Rectal smooth muscle tissue (tissue), 1 donor: ENCODE data around the gene RNASE7.

Experiments
- H3K27ac ChIP-seq: one replicate; pipeline ENCODE4 v1.7.0; 2013; ENCODE audit warnings: low read depth, low read length, inconsistent platforms
- H3K27me3 ChIP-seq: one replicate; pipeline ENCODE4 v1.7.0; 2013; ENCODE audit warnings: low read length; ENCODE audit not compliant: control insufficient read depth, insufficient read depth
- H3K36me3 ChIP-seq: one replicate; pipeline ENCODE4 v1.7.0; 2013; ENCODE audit warnings: low read length; ENCODE audit not compliant: control insufficient read depth, insufficient read depth
- H3K4me1 ChIP-seq: one replicate; pipeline ENCODE4 v1.7.0; 2013; ENCODE audit warnings: low read length; ENCODE audit not compliant: control insufficient read depth, insufficient read depth
- H3K4me3 ChIP-seq: one replicate; pipeline ENCODE4 v1.7.0; 2013; ENCODE audit warnings: low read length
- H3K9ac ChIP-seq: one replicate; pipeline ENCODE4 v1.7.0; 2013; ENCODE audit warnings: low read length

RNASE7 gene

GRCh38 chr14:21077672-21078071 lies 35.5 kb downstream of the RNASE7 start:
- Histone ChIP-seq H3K27me3 (no peaks in the 10 kb centered on the region), H3K36me3 (peaks cover 67% of the 10 kb centered on the region), H3K4me3 (no peak overlapping the region), H3K9ac (no peak overlapping the region), H3K27ac (no peak overlapping the region), H3K4me1 (peaks cover 4% of the 10 kb centered on the region)

DNA sequence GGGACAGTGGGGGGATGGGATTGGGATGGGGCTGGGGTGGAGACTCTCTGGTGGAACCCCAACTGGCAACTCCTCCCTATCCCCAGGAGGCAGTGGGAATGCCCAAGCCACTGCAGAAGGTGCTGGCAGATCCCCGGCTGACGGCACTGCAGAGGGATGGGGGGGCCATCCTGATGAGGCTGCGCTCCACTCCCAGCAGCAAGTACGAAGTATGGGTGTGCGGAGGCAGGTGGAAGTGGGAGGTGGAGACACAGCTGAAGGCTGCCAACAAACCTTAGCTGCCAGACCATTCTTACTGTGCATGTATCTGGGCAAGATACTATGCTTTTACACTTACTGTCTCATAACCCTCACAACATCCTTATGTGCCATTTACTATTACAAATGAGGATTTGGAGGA lies 36.1 kb downstream of the RNASE7 start:
- Histone ChIP-seq H3K9ac (no peak overlapping the region), H3K27ac (no peak overlapping the region), H3K4me1 (no peaks in the 10 kb centered on the region), H3K36me3 (peaks cover 64% of the 10 kb centered on the region), H3K4me3 (no peak overlapping the region), H3K27me3 (no peaks in the 10 kb centered on the region)

DNA sequence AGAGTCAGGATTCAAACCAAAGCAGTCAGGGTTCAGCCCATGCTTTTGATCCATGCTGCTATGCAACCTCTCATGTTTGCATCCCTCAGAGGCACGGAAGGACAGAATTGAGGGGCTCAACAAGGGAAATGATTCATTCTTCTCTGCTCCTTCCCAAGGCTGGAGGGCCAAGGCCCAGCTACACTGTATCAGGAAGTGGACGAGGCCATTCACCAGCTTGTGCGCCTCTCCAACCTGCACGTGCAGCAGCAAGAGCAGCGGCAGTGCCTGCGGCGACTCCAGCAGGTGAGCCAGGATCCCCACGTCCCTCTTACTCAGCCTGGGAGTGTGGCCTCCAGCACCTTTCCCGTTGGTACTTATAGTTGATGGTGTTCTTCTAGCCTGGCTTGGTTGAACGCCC lies 36.6 kb downstream of the RNASE7 start:
- H3K27me3 ChIP-seq = no peaks in the 10 kb centered on the region
- H3K9ac ChIP-seq = no peak overlapping the region
- no peaks in the 10 kb centered on the region for H3K4me1 ChIP-seq
- no peak overlapping the region for H3K27ac ChIP-seq
- H3K4me3 ChIP-seq = no peak overlapping the region
- H3K36me3 ChIP-seq = peaks cover 64% of the 10 kb centered on the region

DNA sequence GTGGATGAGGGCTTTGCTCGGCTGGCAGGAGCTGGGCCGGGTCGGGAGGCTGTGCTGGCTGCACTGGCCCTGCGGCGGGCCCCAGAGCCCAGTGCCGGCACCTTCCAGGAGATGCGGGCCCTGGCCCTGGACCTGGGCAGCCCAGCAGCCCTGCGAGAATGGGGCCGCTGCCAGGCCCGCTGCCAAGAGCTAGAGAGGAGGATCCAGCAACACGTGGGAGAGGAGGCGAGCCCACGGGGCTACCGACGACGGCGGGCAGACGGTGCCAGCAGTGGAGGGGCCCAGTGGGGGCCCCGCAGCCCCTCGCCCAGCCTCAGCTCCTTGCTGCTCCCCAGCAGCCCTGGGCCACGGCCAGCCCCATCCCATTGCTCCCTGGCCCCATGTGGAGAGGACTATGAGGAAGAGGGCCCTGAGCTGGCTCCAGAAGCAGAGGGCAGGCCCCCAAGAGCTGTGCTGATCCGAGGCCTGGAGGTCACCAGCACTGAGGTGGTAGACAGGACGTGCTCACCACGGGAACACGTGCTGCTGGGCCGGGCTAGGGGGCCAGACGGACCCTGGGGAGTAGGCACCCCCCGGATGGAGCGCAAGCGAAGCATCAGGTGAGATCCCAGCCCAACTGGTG lies 39.5 kb downstream of the RNASE7 start:
- H3K9ac ChIP-seq = no peak overlapping the region
- no peak overlapping the region for H3K27ac ChIP-seq
- no peaks in the 10 kb centered on the region for H3K27me3 ChIP-seq
- no peak overlapping the region for H3K4me3 ChIP-seq
- H3K36me3 ChIP-seq = peaks cover 51% of the 10 kb centered on the region
- H3K4me1 ChIP-seq = no peaks in the 10 kb centered on the region

GRCh38 chr14:21083565-21084325 lies 41.6 kb downstream of the RNASE7 start:
- H3K36me3 ChIP-seq = peaks cover 45% of the 10 kb centered on the region
- H3K4me1 ChIP-seq = no peaks in the 10 kb centered on the region
- no peak overlapping the region for H3K9ac ChIP-seq
- H3K4me3 ChIP-seq = no peak overlapping the region
- H3K27ac ChIP-seq = no peak overlapping the region
- H3K27me3 ChIP-seq = no peaks in the 10 kb centered on the region

DNA sequence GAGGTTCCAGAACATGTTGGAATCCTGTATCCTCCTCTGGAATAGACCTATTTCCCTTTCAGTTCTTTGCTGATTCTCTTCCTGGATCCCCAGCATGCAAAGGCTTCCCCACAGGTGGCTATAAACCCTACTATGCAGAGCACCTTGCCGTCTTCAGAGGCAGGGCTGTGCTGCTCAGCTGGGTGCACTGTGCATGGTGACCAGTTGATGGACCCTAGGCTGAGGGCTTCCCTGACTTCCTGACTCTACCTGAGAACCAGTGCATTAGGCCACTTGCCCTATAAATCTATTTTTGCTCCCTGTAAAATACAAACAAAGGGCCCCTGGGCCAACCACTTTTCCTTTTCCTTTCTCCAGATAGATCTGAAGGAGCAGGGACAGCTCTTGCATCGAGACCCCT lies 42.2 kb downstream of the RNASE7 start:
- Histone ChIP-seq H3K9ac (no peak overlapping the region), H3K27me3 (no peaks in the 10 kb centered on the region), H3K27ac (no peak overlapping the region), H3K4me3 (no peak overlapping the region), H3K4me1 (no peaks in the 10 kb centered on the region), H3K36me3 (peaks cover 44% of the 10 kb centered on the region)

GRCh38 chr14:21084998-21085853 lies 43.1 kb downstream of the RNASE7 start:
- Histone ChIP-seq H3K9ac (no peak overlapping the region), H3K4me1 (no peaks in the 10 kb centered on the region), H3K36me3 (peaks cover 37% of the 10 kb centered on the region), H3K27ac (peak overlapping the region; percentile 33), H3K27me3 (no peaks in the 10 kb centered on the region), H3K4me3 (no peak overlapping the region)

- Histone ChIP-seq H3K9ac (no peak overlapping the region), H3K27ac (no peak overlapping the region)
These were observed 44.7 kb downstream of the RNASE7 start for GRCh38 chr14:21086908-21087293.

DNA sequence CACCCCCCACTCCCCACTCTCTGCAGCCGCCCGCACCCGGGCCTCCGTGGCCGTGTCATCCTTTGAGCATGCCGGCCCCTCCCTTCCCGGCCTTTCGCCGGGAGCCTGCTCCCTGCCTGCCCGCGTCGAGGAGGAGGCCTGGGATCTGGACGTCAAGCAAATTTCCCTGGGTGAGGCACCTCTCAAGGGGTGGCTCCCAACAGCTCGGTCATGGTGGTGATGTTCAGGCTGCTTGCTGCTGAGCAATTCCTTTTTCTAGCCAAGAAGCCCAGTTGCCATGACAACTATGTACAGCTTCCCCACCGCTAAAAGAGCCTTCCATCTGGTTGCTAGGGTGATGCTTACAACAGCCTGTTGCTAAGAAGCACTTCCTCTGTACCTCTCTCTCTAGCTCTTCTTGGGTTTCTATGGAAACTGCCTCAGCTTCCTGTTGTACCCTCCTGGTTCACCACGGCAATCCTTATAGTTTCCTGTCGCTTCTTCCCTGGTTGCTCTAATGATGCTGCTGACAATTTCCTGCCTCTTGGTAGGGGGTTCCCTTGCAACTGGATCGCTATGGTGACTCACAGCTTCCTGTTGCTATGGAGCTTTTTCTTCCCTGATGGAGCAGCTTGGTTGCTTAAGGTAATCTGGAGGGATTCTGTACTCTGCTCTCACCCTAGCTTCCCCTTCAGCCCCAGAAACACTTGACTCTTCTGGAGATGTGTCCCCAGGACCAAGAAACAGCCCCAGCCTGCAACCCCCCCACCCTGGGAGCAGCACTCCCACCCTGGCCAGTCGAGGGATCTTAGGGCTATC lies 45.3 kb downstream of the RNASE7 start:
- peaks cover 21% of the 10 kb centered on the region for H3K36me3 ChIP-seq
- H3K27ac ChIP-seq = no peak overlapping the region
- no peak overlapping the region for H3K4me3 ChIP-seq
- H3K4me1 ChIP-seq = peaks cover 2% of the 10 kb centered on the region
- no peaks in the 10 kb centered on the region for H3K27me3 ChIP-seq
- H3K9ac ChIP-seq = no peak overlapping the region

More at GRCh38 chr14:21086908-21087293, 44.7 kb downstream of the RNASE7 start:
- Histone ChIP-seq H3K4me3 (no peak overlapping the region), H3K4me1 (no peaks in the 10 kb centered on the region), H3K27me3 (no peaks in the 10 kb centered on the region), H3K36me3 (peaks cover 27% of the 10 kb centered on the region)

DNA sequence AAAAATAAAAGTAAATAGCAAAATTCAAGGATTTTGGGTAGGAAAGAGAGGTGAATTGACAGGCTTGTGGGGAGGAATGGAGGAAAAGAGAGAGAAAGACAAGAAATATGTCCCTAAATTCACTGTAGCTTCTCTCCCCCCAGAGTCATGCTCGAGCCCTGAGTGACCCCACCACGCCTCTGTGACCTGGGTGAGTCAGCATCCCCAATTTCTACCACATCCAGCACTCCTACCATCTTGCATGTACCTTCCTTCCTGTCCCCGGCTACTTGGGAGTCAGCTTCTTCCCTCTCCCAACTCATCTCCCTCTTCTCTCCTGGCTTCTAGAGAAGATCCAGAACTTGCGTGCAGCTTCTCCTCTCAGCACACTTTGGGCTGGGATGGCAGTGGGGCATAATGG lies 46.5 kb downstream of the RNASE7 start:
- Histone ChIP-seq H3K4me1 (peaks cover 2% of the 10 kb centered on the region), H3K9ac (no peak overlapping the region)

DNA sequence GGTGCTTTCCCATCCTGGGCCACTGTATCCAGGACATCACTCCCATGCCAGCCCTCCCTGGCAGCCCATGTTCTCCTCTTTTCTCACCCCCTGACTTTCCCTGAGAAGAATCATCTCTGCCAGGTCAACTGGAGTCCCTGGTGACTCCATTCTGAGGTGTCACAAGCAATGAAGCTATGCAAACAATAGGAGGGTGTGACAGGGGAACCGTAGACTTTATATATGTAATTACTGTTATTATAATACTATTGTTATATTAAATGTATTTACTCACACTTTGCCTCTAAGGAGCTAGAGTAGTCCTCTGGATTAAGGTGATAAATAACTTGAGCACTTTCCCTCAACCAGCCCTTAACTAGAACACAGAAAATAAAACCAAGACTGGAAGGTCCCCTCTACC lies 47.1 kb downstream of the RNASE7 start:
- H3K4me1 ChIP-seq = peaks cover 2% of the 10 kb centered on the region
- no peaks in the 10 kb centered on the region for H3K27me3 ChIP-seq
- no peak overlapping the region for H3K4me3 ChIP-seq
- no peak overlapping the region for H3K27ac ChIP-seq
- H3K36me3 ChIP-seq = peaks cover 14% of the 10 kb centered on the region
- H3K9ac ChIP-seq = no peak overlapping the region

More for the DNA sequence above, 46.5 kb downstream of the RNASE7 start:
- no peaks in the 10 kb centered on the region for H3K27me3 ChIP-seq
- H3K27ac ChIP-seq = no peak overlapping the region
- H3K4me3 ChIP-seq = no peak overlapping the region
- peaks cover 19% of the 10 kb centered on the region for H3K36me3 ChIP-seq

GRCh38 chr14:21089877-21090193 lies 47.7 kb downstream of the RNASE7 start:
- Histone ChIP-seq H3K4me3 (no peak overlapping the region), H3K36me3 (peaks cover 11% of the 10 kb centered on the region), H3K4me1 (peaks cover 2% of the 10 kb centered on the region), H3K27ac (no peak overlapping the region), H3K9ac (no peak overlapping the region), H3K27me3 (no peaks in the 10 kb centered on the region)
